DOHH2 (cell line): ENCODE results near the gene CBX6.

Experiments
- H3F3A ChIP-seq: fragments of 200-600 bp; sonication (generic), shearing (Covaris generic); 2 replicates; pipeline ENCODE4 v1.6.0; 2016; ENCODE audit warnings: antibody characterized with exemption, mild to moderate bottlenecking; ENCODE audit not compliant: control insufficient read depth, insufficient read depth
- H3K27ac ChIP-seq: fragments of 200-600 bp; sonication (generic); 2 replicates; pipeline ENCODE4 v1.5.1; 2014; ENCODE audit warnings: low read depth, mild to moderate bottlenecking, low read length, moderate library complexity
- H3K27me3 ChIP-seq: fragments of 200-600 bp; sonication (generic); 2 replicates; pipeline ENCODE4 v1.6.1; 2014; ENCODE audit warnings: mild to moderate bottlenecking, low read length, mixed read lengths; ENCODE audit not compliant: control insufficient read depth
- H3K36me3 ChIP-seq: fragments of 200-600 bp; sonication (generic); 2 replicates; pipeline ENCODE4 v1.6.1; 2014; ENCODE audit warnings: mild to moderate bottlenecking, low read length, moderate library complexity, mixed read lengths; ENCODE audit not compliant: control insufficient read depth
- H3K4me1 ChIP-seq: fragments of 200-600 bp; sonication (generic); 2 replicates; pipeline ENCODE4 v1.6.1; 2014; ENCODE audit warnings: mild to moderate bottlenecking, low read length, mixed read lengths; ENCODE audit not compliant: control insufficient read depth
- H3K4me2 ChIP-seq: fragments of 200-600 bp; sonication (generic); 2 replicates; pipeline ENCODE4 v1.6.0; 2014; ENCODE audit warnings: mild to moderate bottlenecking, low read length, moderate library complexity
- H3K4me3 ChIP-seq: fragments of 200-600 bp; sonication (generic); 2 replicates; pipeline ENCODE4 v1.5.1; 2014; ENCODE audit warnings: mild to moderate bottlenecking, low read length, mixed read lengths
- H3K79me2 ChIP-seq: fragments of 200-600 bp; sonication (generic); 2 replicates; pipeline ENCODE4 v1.6.1; 2014; ENCODE audit warnings: mild to moderate bottlenecking, low read length, mixed read lengths; ENCODE audit not compliant: control insufficient read depth
- H3K9me2 ChIP-seq: fragments of 200-600 bp; sonication (generic); replicated peaks from 2 replicates; pipeline ENCODE4 v1.6.1; 2014; ENCODE audit warnings: mild to moderate bottlenecking, low read length, mixed read lengths; ENCODE audit not compliant: control insufficient read depth
- H3K9me3 ChIP-seq: fragments of 200-600 bp; sonication (generic); 2 replicates; pipeline ENCODE4 v1.6.1; 2014; ENCODE audit warnings: antibody characterized with exemption, low read length, mixed read lengths; ENCODE audit not compliant: control insufficient read depth, insufficient read depth
- H4K20me1 ChIP-seq: fragments of 200-600 bp; sonication (generic); 2 replicates; pipeline ENCODE4 v1.6.0; 2014; ENCODE audit warnings: low read depth, mild to moderate bottlenecking, antibody characterized with exemption, low read length, moderate library complexity; ENCODE audit not compliant: control insufficient read depth, insufficient read depth
- EZH2phosphoT487 ChIP-seq: fragments of 200-600 bp; sonication (generic); IDR thresholded peaks from 2 replicates; pipeline ENCODE4 v1.6.1; 2017; ENCODE audit warnings: borderline replicate concordance, mild to moderate bottlenecking, antibody characterized with exemption, low read length, moderate library complexity, mixed read lengths
- TF ChIP-seq, protein P1 (sequence below): fragments of 200-600 bp; sonication (generic); IDR thresholded peaks from one replicate; pipeline ENCODE4 v1.5.1; 2014; ENCODE audit warnings: antibody characterized with exemption, mild to moderate bottlenecking, low read depth, low read length; ENCODE audit not compliant: poor library complexity, severe bottlenecking

The CBX6 gene

DNA sequence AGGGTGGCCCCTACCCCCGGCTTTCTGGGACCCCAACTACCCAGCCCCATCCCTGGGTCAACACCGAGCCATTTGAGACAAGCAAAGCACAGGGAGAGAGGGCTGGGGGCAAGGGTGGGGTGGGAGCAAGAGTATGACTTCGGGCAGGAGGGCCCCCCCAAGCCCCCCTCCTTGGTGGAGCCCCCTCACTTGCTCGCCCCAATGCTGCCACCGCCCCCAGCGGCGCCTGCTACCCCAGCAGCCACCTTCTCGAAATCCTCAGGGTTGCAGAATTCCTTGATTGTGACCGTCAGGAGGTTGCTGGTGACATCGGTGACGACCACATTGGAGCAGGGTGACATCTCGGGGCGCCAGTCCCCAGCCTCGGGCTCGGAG, 6.0 kb downstream of the CBX6 start:
- Histone ChIP-seq H3K27ac (no peak overlapping the region), H3K36me3 (peaks cover 62% of the 10 kb centered on the region), H3K79me2 (peaks cover 35% of the 10 kb centered on the region), H3K4me3 (no peak overlapping the region), H3K27me3 (no peaks in the 10 kb centered on the region), H4K20me1 (peaks cover 21% of the 10 kb centered on the region), H3K9me3 (no peaks in the 10 kb centered on the region), H3K4me1 (peaks cover 31% of the 10 kb centered on the region), H3F3A (peaks cover 15% of the 10 kb centered on the region), H3K9me2 (no peaks in the 10 kb centered on the region), H3K4me2 (no peak overlapping the region)
- TF ChIP-seq, protein P1, sequence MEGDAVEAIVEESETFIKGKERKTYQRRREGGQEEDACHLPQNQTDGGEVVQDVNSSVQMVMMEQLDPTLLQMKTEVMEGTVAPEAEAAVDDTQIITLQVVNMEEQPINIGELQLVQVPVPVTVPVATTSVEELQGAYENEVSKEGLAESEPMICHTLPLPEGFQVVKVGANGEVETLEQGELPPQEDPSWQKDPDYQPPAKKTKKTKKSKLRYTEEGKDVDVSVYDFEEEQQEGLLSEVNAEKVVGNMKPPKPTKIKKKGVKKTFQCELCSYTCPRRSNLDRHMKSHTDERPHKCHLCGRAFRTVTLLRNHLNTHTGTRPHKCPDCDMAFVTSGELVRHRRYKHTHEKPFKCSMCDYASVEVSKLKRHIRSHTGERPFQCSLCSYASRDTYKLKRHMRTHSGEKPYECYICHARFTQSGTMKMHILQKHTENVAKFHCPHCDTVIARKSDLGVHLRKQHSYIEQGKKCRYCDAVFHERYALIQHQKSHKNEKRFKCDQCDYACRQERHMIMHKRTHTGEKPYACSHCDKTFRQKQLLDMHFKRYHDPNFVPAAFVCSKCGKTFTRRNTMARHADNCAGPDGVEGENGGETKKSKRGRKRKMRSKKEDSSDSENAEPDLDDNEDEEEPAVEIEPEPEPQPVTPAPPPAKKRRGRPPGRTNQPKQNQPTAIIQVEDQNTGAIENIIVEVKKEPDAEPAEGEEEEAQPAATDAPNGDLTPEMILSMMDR = no peak
- no peak for TF ChIP-seq EZH2phosphoT487

DNA sequence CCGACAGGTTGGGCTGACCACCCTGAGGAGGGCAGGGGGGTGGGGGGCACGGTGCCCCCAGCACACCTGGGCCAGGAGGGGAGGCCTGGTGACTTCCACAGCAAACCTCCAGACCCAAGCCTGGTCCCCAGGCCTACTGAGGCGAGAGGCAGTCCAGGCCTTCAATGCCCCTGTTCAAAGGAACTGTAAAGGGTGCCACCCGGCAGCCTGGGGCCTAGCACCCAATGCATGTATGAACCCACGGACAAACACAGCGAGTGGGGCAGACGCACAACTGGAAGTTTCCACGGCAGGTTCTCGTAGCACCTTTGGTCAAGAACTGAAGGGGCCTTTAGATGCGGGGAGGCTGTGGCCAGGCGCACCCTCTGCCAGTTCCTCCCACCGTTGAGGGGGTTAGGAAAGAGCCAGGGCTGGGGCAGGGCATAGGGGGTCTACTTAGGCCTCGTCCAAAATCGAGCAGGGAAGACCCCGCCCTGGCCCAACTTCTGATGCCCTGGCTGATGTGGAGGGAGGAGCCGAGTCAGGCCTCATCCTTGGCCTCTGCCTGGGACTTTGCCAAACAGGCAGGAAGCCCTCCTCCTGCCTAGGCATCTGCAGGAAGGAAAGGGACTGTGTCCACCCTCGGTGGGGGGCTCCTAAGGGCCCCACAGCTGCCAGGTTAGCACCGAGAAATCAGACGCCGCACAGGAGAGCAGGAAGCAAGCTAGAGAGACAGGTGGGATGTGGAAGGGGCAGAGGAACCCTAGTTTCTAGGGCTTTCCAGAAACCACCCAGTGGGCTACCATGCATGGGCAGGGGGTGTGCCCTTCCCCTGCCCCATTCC, 6.6 kb downstream of the CBX6 start:
- no peaks in the 10 kb centered on the region for H3K9me2 ChIP-seq
- H3K4me1 ChIP-seq = peaks cover 26% of the 10 kb centered on the region
- H3F3A ChIP-seq = peaks cover 15% of the 10 kb centered on the region
- H4K20me1 ChIP-seq = peaks cover 25% of the 10 kb centered on the region
- no peaks in the 10 kb centered on the region for H3K9me3 ChIP-seq
- H3K4me3 ChIP-seq = no peak overlapping the region
- H3K36me3 ChIP-seq = peaks cover 59% of the 10 kb centered on the region
- no peak overlapping the region for H3K27ac ChIP-seq
- peaks cover 29% of the 10 kb centered on the region for H3K79me2 ChIP-seq
- TF ChIP-seq EZH2phosphoT487 = no peak
- TF ChIP-seq, protein P1 = no peak
- no peaks in the 10 kb centered on the region for H3K27me3 ChIP-seq
- no peak overlapping the region for H3K4me2 ChIP-seq

DNA sequence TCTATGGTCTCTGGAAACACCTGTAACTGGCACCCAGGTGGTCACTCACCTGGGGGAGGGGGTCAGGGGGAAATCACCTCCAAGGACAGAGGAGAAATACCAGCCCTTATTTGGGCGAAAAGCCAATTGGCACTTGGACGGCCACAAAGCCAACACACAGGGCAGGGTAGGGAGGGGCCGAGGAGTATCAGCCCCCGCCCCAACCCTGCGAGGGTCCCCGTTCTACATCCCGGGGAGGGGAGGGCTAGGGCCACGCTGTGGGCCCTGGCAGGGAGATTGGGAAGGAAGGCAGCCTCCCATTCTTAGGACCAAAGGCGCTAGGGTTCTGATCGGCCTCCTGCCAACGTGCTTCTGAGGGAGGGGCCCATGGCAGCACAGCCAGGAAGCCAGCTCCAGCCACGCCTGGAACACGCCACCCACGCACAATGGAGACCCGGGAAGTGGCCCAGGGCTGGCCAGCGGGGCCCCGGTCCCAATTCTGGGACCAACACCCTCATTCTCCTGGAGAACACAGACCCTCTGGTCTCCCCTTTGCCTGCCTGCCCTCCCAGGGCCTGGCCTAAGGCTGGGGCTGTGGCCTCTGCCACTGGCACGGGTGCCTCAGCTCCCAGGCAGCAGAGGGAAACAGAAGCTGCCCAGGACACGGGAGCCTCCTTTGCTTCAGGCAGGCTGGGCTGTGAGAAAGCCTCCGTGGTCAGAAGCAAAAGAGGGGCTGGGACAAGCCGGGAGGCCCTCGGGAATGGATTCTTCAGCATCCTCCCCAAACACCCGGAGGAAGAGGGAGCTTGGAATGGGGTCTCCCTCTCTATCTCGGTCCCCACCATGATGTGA, 7.4 kb downstream of the CBX6 start:
- H3K27me3 ChIP-seq = no peaks in the 10 kb centered on the region
- H3K36me3 ChIP-seq = peaks cover 53% of the 10 kb centered on the region
- TF ChIP-seq EZH2phosphoT487 = no peak
- TF ChIP-seq, protein P1 = no peak
- H3K79me2 ChIP-seq = peaks cover 21% of the 10 kb centered on the region
- H3K9me2 ChIP-seq = no peaks in the 10 kb centered on the region
- peaks cover 15% of the 10 kb centered on the region for H3F3A ChIP-seq
- H4K20me1 ChIP-seq = peaks cover 20% of the 10 kb centered on the region
- H3K4me3 ChIP-seq = no peak overlapping the region
- no peaks in the 10 kb centered on the region for H3K9me3 ChIP-seq
- H3K4me1 ChIP-seq = peaks cover 17% of the 10 kb centered on the region
- no peak overlapping the region for H3K27ac ChIP-seq
- H3K4me2 ChIP-seq = no peak overlapping the region
